ENCODE data around the gene NEUROD4. TPM values are rescaled to one million over a fixed set of nuclear protein-coding genes. Genes with fewer than 3 reads are reported as not detected.

The NEUROD4 gene
- total and polyA plus RNA-seq, 2 donors (not counting 1 experiment from before 2014, with no cell fraction given), result not detected

- no peak overlapping the region for H3K9ac ChIP-seq (ENCODE audit: insufficient read depth, low read length)
- H3K27me3 ChIP-seq (ENCODE audit: control insufficient read depth, insufficient read depth, low read length), result no peaks in the 10 kb centered on the region
- no peak overlapping the region for H3K27ac ChIP-seq (ENCODE audit: insufficient read depth, low read length)
- no peak overlapping the region for H3K4me3 ChIP-seq (replicated peaks in 1 of 4; ENCODE audit: control extremely low read depth in 1 of 4, insufficient read depth in 1 of 4, low read depth in 3 of 4, low read length in 4 of 4)
- H3K79me2 ChIP-seq (ENCODE audit: control insufficient read depth, insufficient read depth, low read length), result no peaks in the 10 kb centered on the region
- H2AFZ ChIP-seq (ENCODE audit: low read length), result no peak overlapping the region
- DNase-seq (ENCODE audit: low read depth in 2 of 2), result no peak
- no peaks in the 10 kb centered on the region for H3K9me3 ChIP-seq (ENCODE audit: control insufficient read depth, insufficient read depth, low read depth, low read length)
- TF ChIP-seq CTCF (conservative IDR thresholded peaks at IDR 0.05 in 1 of 2, IDR thresholded peaks at IDR 0.05 in 1 of 2; ENCODE audit: low read depth in 1 of 2, low read length in 2 of 2) (no peak), EZH2 (IDR thresholded peaks at IDR 0.05; ENCODE audit: low read length, missing control alignments) (no peak)
- H4K20me1 ChIP-seq (ENCODE audit: control insufficient read depth, extremely low read depth, insufficient read depth, low read length), result no peaks in the 10 kb centered on the region
- no peaks in the 10 kb centered on the region for H3K36me3 ChIP-seq (ENCODE audit: control insufficient read depth, insufficient read depth, low read length)
- no peak overlapping the region for H3K4me2 ChIP-seq (ENCODE audit: extremely low read depth, insufficient read depth, low read length)
- H3K4me1 ChIP-seq (ENCODE audit: control insufficient read depth, extremely low read depth, insufficient read depth, low read length), result no peaks in the 10 kb centered on the region
These were observed 5.7 kb downstream of the NEUROD4 start for GRCh38 chr12:55025508-55025907.

DNA sequence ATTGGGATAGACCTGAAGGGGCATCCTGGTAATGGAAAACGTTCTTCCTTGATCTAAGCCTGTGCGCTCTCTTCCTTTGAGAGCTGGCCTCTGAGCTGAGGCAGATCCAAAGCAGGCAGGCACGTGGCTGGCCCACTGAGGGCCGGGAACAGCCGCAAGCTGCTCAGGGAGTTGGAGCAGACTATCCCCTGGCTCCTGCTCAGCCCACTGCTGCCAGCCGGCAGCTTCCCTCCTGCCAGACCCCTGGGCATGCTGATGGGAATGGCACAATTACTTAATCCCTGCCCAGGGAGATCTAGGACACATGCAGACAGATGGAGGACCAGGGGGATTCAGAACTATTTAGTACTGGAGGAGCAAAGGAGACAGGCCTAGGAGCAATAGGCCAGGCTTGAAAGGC is 14.4 kb downstream of the NEUROD4 start:
- Histone ChIP-seq H3K4me3 (replicated peaks in 1 of 4; ENCODE audit: control extremely low read depth in 1 of 4, insufficient read depth in 1 of 4, low read depth in 3 of 4, low read length in 4 of 4) (no peak overlapping the region), H4K20me1 (ENCODE audit: control insufficient read depth, extremely low read depth, insufficient read depth, low read length) (no peaks in the 10 kb centered on the region), H3K4me1 (ENCODE audit: control insufficient read depth, extremely low read depth, insufficient read depth, low read length) (no peaks in the 10 kb centered on the region), H3K79me2 (ENCODE audit: control insufficient read depth, insufficient read depth, low read length) (no peaks in the 10 kb centered on the region), H3K27me3 (ENCODE audit: control insufficient read depth, insufficient read depth, low read length) (no peaks in the 10 kb centered on the region), H3K4me2 (ENCODE audit: extremely low read depth, insufficient read depth, low read length) (no peak overlapping the region), H3K9me3 (ENCODE audit: control insufficient read depth, insufficient read depth, low read depth, low read length) (no peaks in the 10 kb centered on the region), H3K27ac (ENCODE audit: insufficient read depth, low read length) (no peak overlapping the region), H2AFZ (ENCODE audit: low read length) (no peak overlapping the region), H3K9ac (ENCODE audit: insufficient read depth, low read length) (no peak overlapping the region), H3K36me3 (ENCODE audit: control insufficient read depth, insufficient read depth, low read length) (no peaks in the 10 kb centered on the region)
- no peak for DNase-seq (ENCODE audit: low read depth in 2 of 2)
- no peak for TF ChIP-seq EZH2 (IDR thresholded peaks at IDR 0.05; ENCODE audit: low read length, missing control alignments)
- no peak for TF ChIP-seq CTCF (conservative IDR thresholded peaks at IDR 0.05 in 1 of 2, IDR thresholded peaks at IDR 0.05 in 1 of 2; ENCODE audit: low read depth in 1 of 2, low read length in 2 of 2)

DNA sequence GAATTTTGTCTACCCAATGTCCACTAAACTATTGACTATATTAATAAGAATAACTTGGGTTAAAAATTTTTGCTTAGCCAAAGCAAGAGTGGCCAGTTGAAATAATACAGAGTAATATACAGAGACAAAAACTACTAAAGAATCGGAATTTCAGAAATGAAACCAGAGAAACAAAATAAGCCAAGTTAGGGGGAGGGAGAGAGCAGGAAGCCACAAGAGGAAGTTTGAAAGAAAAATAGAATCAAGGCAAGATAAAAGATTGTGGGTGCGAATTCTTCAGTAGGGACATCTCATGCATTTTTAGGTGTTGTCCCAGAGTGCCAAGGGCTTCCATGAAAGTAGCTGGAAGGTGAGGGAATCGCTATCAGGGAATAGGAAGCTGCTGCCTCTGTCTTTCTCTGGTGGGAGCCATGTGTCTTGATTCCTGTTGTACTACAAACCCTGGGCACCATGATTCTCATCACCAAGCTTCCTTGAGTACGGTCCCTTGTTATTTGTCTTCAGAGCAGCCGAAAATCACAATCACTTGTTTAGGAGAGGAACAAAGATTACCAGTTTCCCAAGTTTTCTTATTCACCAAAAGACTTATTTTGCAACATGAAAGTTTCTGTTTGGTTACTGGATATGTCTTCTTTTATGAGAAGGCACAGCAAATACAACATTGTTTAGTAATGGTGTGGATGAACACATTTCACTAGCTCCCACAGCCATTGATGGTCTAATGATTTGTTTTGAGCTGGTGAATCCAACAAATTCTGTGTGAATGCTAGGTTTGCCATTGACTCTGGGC is 16.7 kb downstream of the NEUROD4 start:
- TF ChIP-seq EZH2 (IDR thresholded peaks at IDR 0.05; ENCODE audit: low read length, missing control alignments), result no peak
- no peak for TF ChIP-seq CTCF (conservative IDR thresholded peaks at IDR 0.05 in 1 of 2, IDR thresholded peaks at IDR 0.05 in 1 of 2; ENCODE audit: low read depth in 1 of 2, low read length in 2 of 2)

More for the DNA sequence above, 16.7 kb downstream of the NEUROD4 start:
- Histone ChIP-seq H3K79me2 (ENCODE audit: control insufficient read depth, insufficient read depth, low read length) (no peaks in the 10 kb centered on the region), H3K4me1 (ENCODE audit: control insufficient read depth, extremely low read depth, insufficient read depth, low read length) (no peaks in the 10 kb centered on the region), H2AFZ (ENCODE audit: low read length) (no peak overlapping the region), H3K27me3 (ENCODE audit: control insufficient read depth, insufficient read depth, low read length) (no peaks in the 10 kb centered on the region), H3K4me2 (ENCODE audit: extremely low read depth, insufficient read depth, low read length) (no peak overlapping the region), H3K36me3 (ENCODE audit: control insufficient read depth, insufficient read depth, low read length) (no peaks in the 10 kb centered on the region), H4K20me1 (ENCODE audit: control insufficient read depth, extremely low read depth, insufficient read depth, low read length) (no peaks in the 10 kb centered on the region), H3K9me3 (ENCODE audit: control insufficient read depth, insufficient read depth, low read depth, low read length) (no peaks in the 10 kb centered on the region), H3K27ac (ENCODE audit: insufficient read depth, low read length) (no peak overlapping the region), H3K9ac (ENCODE audit: insufficient read depth, low read length) (no peak overlapping the region), H3K4me3 (replicated peaks in 1 of 4; ENCODE audit: control extremely low read depth in 1 of 4, insufficient read depth in 1 of 4, low read depth in 3 of 4, low read length in 4 of 4) (no peak overlapping the region)
- DNase-seq (ENCODE audit: low read depth in 2 of 2), result no peak
